Stimulated activated CD4-positive, alpha-beta T cell treated with anti-CD3 and anti-CD28 coated beads, Interleukin-15, amount 100 ng/mL, for 48 hours (primary cell): ENCODE results near the gene BMP5.

ENCODE experiments used
- DNase-seq, 2 donors: peaks; one replicate each; pipeline ENCODE4 v3.0.0-alpha.2; 2020; ENCODE audit warnings: low read depth in 2 of 2

The BMP5 gene

GRCh38 chr6:55872866-55873265, 2.5 kb downstream of the BMP5 start:
- no peak for DNase-seq

GRCh38 chr6:55870181-55870813, 5.1 kb downstream of the BMP5 start:
- no peak for DNase-seq

- DNase-seq: no peak
Observed at GRCh38 chr6:55869674-55870073, 5.7 kb downstream of the BMP5 start.

GRCh38 chr6:55868771-55869479, 6.5 kb downstream of the BMP5 start:
- peak; percentile 4 to 7 for DNase-seq

- no peak for DNase-seq
Observed at GRCh38 chr6:55868176-55868575, 7.2 kb downstream of the BMP5 start.

GRCh38 chr6:55866128-55866527, 9.3 kb downstream of the BMP5 start:
- DNase-seq: no peak

- DNase-seq: no peak
Observed at GRCh38 chr6:55853008-55854001, 22.1 kb downstream of the BMP5 start.

GRCh38 chr6:55841341-55841740, 34.0 kb downstream of the BMP5 start:
- DNase-seq: no peak

- no peak for DNase-seq
Observed at GRCh38 chr6:55839080-55839479, 36.3 kb downstream of the BMP5 start.

- DNase-seq: no peak
Observed at GRCh38 chr6:55836945-55837344, 38.4 kb downstream of the BMP5 start.

GRCh38 chr6:55836481-55836880, 38.9 kb downstream of the BMP5 start:
- DNase-seq: no peak

- DNase-seq: no peak
Observed at GRCh38 chr6:55835220-55835619, 40.2 kb downstream of the BMP5 start.

- DNase-seq: no peak
Observed at GRCh38 chr6:55833284-55833683, 42.1 kb downstream of the BMP5 start.

GRCh38 chr6:55827818-55828522, 47.4 kb downstream of the BMP5 start:
- DNase-seq: no peak

GRCh38 chr6:55826941-55827340, 48.4 kb downstream of the BMP5 start:
- no peak for DNase-seq

GRCh38 chr6:55825402-55826051, 49.9 kb downstream of the BMP5 start:
- no peak for DNase-seq

GRCh38 chr6:55822815-55823214, 52.6 kb downstream of the BMP5 start:
- no peak for DNase-seq

GRCh38 chr6:55822005-55822404, 53.4 kb downstream of the BMP5 start:
- DNase-seq: no peak

GRCh38 chr6:55820696-55821095, 54.7 kb downstream of the BMP5 start:
- no peak for DNase-seq

- no peak for DNase-seq
Observed at GRCh38 chr6:55819811-55820210, 55.6 kb downstream of the BMP5 start.

GRCh38 chr6:55818482-55818881, 56.9 kb downstream of the BMP5 start:
- DNase-seq: no peak
